Measurements from ENCODE around the gene DMGDH.

- no peak for TF ChIP-seq CTCF (IDR thresholded peaks at IDR 0.05)
- no peak for TF ChIP-seq POLR2A (IDR thresholded peaks at IDR 0.05)
These were observed 85.7 kb downstream of the DMGDH start for GRCh38 chr5:78983601-78984438.

Measured in right lobe of liver (tissue), 4 donors.